SK-N-SH (cell line): ENCODE data around the gene WWC1. TPM values are rescaled to one million over a fixed set of nuclear protein-coding genes. Genes with fewer than 3 reads are reported as not detected.

Experiments used
- CTCF ChIA-PET: fragments of 300-600, 350-600 bp; formaldehyde crosslinking; extraction: SDS; loops from one replicate; lab custom pipeline; 2021; lab: Yijun Ruan, JAX
- POLR2A ChIA-PET: fragments of 350-600 bp; sonication (Branson Sonifier 250); formaldehyde crosslinking; extraction: SDS; loops from one replicate; lab custom pipeline; 2020; ENCODE audit warnings: antibody characterized with exemption, inconsistent platforms; lab: Yijun Ruan, JAX
- DNase-seq: peaks from one replicate; pipeline ENCODE4 v3.0.0; 2012
- H2AFZ ChIP-seq: fragments of 200-600 bp; sonication (generic); 2 replicates; pipeline ENCODE4 v1.8.1; 2016; ENCODE audit warnings: antibody characterized with exemption, mild to moderate bottlenecking, low read depth
- H3F3A ChIP-seq: fragments of 200-600 bp; sonication (generic); replicated peaks from 2 replicates; pipeline ENCODE3; 2016; ENCODE audit warnings: antibody characterized with exemption, mild to moderate bottlenecking; ENCODE audit not compliant: insufficient read depth
- H3K27ac ChIP-seq, 2 experiments: fragments of 200-500 bp in 1 of 2; fragments of 200-600 bp in 1 of 2; sonication (Bioruptor generic) in 1 of 2; sonication (generic), shearing (Covaris generic) in 1 of 2; 2 replicates each; pipeline versions ENCODE4 v1.5.1 to v1.6.1; 2014 to 2016; ENCODE audit warnings: low read depth in 2 of 2, inconsistent platforms in 1 of 2, low read length in 1 of 2, mild to moderate bottlenecking in 1 of 2, mixed read lengths in 1 of 2
- H3K27me3 ChIP-seq: fragments of 200-600 bp; sonication (generic), shearing (Covaris generic); 2 replicates; pipeline ENCODE4 v1.6.1; 2016; ENCODE audit warnings: mixed run types; ENCODE audit not compliant: insufficient read depth
- H3K36me3 ChIP-seq, 2 experiments: fragments of 200-500 bp in 1 of 2; fragments of 200-600 bp in 1 of 2; sonication (Bioruptor generic) in 1 of 2; sonication (generic) in 1 of 2; replicated peaks in 1 of 2; 2 replicates each; pipeline versions ENCODE3 to v1.5.1; 2014 to 2016; ENCODE audit warnings: low read length in 1 of 2, mild to moderate bottlenecking in 1 of 2; ENCODE audit not compliant: insufficient read depth in 2 of 2, control insufficient read depth in 1 of 2
- H3K4me1 ChIP-seq, 2 experiments: fragments of 200-500 bp in 1 of 2; fragments of 200-600 bp in 1 of 2; sonication (Bioruptor generic) in 1 of 2; sonication (generic), shearing (Covaris generic) in 1 of 2; 2 replicates each; pipeline versions ENCODE4 v1.5.1 to v1.6.1; 2014 to 2016; ENCODE audit warnings: low read depth in 1 of 2, low read length in 1 of 2, mixed run types in 1 of 2; ENCODE audit not compliant: insufficient read depth in 2 of 2, control insufficient read depth in 1 of 2
- H3K4me2 ChIP-seq: fragments of 200-600 bp; sonication (generic), shearing (Covaris generic); 2 replicates; pipeline ENCODE4 v1.6.1; 2017; ENCODE audit warnings: mixed run types
- H3K4me3 ChIP-seq, 2 experiments: fragments of 200-500 bp in 1 of 2; fragments of 200-600 bp in 1 of 2; sonication (Bioruptor generic) in 1 of 2; sonication (generic), shearing (Covaris generic) in 1 of 2; 2 replicates each; pipeline versions ENCODE4 v1.5.1 to v1.8.1; 2014 to 2016; ENCODE audit warnings: low read depth in 2 of 2, inconsistent platforms in 1 of 2, low read length in 1 of 2, mild to moderate bottlenecking in 1 of 2, mixed read lengths in 1 of 2, moderate library complexity in 1 of 2
- H3K79me2 ChIP-seq: fragments of 200-600 bp; sonication (generic); 2 replicates; pipeline ENCODE4 v1.8.1; 2017; ENCODE audit warnings: mild to moderate bottlenecking; ENCODE audit not compliant: insufficient read depth
- H3K9ac ChIP-seq: fragments of 200-600 bp; sonication (generic); 2 replicates; pipeline ENCODE4 v1.6.1; 2017; ENCODE audit warnings: mixed run types
- H3K9me2 ChIP-seq: fragments of 200-600 bp; sonication (generic); 2 replicates; pipeline ENCODE4 v1.6.1; 2017; ENCODE audit warnings: mixed run types
- H3K9me3 ChIP-seq: fragments of 200-600 bp; sonication (generic); 2 replicates; pipeline ENCODE4 v1.6.1; 2017; ENCODE audit warnings: mixed run types, mild to moderate bottlenecking, moderate library complexity
- H4K20me1 ChIP-seq: fragments of 200-600 bp; sonication (generic); 2 replicates; pipeline ENCODE4 v1.6.1; 2017; ENCODE audit warnings: mild to moderate bottlenecking, mixed run types; ENCODE audit not compliant: insufficient read depth
- CTCF ChIP-seq: fragments of 200-600 bp; sonication (generic); IDR thresholded peaks from 2 replicates; pipeline ENCODE4 v1.6.1; 2017; ENCODE audit warnings: antibody characterized with exemption, mild to moderate bottlenecking, moderate library complexity
- EP300 ChIP-seq, 2 experiments: IDR thresholded peaks; 2 replicates each; pipeline versions ENCODE4 v1.4.0 to v1.6.1; 2012; ENCODE audit warnings: borderline replicate concordance in 1 of 2, low read depth in 1 of 2, low read length in 1 of 2
- EZH2phosphoT487 ChIP-seq: fragments of 200-600 bp; sonication (generic); IDR thresholded peaks from 2 replicates; pipeline ENCODE4 v1.6.1; 2017; ENCODE audit warnings: low read depth, mixed run types, mild to moderate bottlenecking, antibody characterized with exemption, moderate library complexity, borderline replicate concordance
- FOSL2 ChIP-seq: IDR thresholded peaks from 2 replicates; pipeline ENCODE4 v1.4.0; 2012; ENCODE audit warnings: low read depth, mild to moderate bottlenecking, moderate library complexity, borderline replicate concordance
- FOXJ3 ChIP-seq: sonication (generic); formaldehyde crosslinking; IDR thresholded peaks from 2 replicates; pipeline ENCODE4 v1.5.1; 2020; ENCODE audit warnings: mild to moderate bottlenecking, missing genetic modification reagents
- GABPA ChIP-seq: IDR thresholded peaks from 2 replicates; pipeline ENCODE4 v1.4.0; 2012; ENCODE audit warnings: low read depth, mild to moderate bottlenecking
- JUND ChIP-seq: IDR thresholded peaks from 2 replicates; pipeline ENCODE4 v1.4.0; 2012
- MAX ChIP-seq: IDR thresholded peaks from 2 replicates; pipeline ENCODE4 v1.4.0; 2012; ENCODE audit warnings: low read depth
- MEF2A ChIP-seq: IDR thresholded peaks from 2 replicates; pipeline ENCODE4 v1.4.0; 2012; ENCODE audit warnings: low read depth, borderline replicate concordance
- PBX3 ChIP-seq: IDR thresholded peaks from 2 replicates; pipeline ENCODE4; 2012
- POLR2AphosphoS5 ChIP-seq: IDR thresholded peaks from 2 replicates; pipeline ENCODE4 v1.6.1; 2012; ENCODE audit warnings: low read depth, low read length
- RAD21 ChIP-seq: IDR thresholded peaks from 2 replicates; pipeline ENCODE4 v1.6.1; 2012; ENCODE audit warnings: mild to moderate bottlenecking, low read length
- REST ChIP-seq: IDR thresholded peaks from 2 replicates; pipeline ENCODE4 v1.6.1; 2012; ENCODE audit warnings: mild to moderate bottlenecking, low read depth, low read length, moderate library complexity
- TAF1 ChIP-seq: IDR thresholded peaks from 2 replicates; pipeline ENCODE4 v1.6.1; 2012; ENCODE audit warnings: low read depth, mild to moderate bottlenecking, low read length, moderate library complexity, borderline replicate concordance
- TCF12 ChIP-seq: IDR thresholded peaks from 2 replicates; pipeline ENCODE4 v1.4.0; 2012
- TEAD4 ChIP-seq: IDR thresholded peaks from 2 replicates; pipeline ENCODE4 v1.4.0; 2012; ENCODE audit warnings: mild to moderate bottlenecking, borderline replicate concordance; ENCODE audit not compliant: insufficient read depth
- USF2 ChIP-seq: fragments of 150-350 bp; IDR thresholded peaks from 2 replicates; pipeline ENCODE4 v1.6.1; 2017; ENCODE audit warnings: antibody characterized with exemption, low read length, low read depth, borderline replicate concordance
- ZBTB33 ChIP-seq: IDR thresholded peaks from 2 replicates; pipeline ENCODE4 v1.4.0; 2012; ENCODE audit warnings: low read depth, borderline replicate concordance
- WGBS: methylation state at CpG from one replicate; pipeline ENCODE4 v1.1.6; 2017; ENCODE audit warnings: low lambda C conversion rate; 5-methylcytosine and 5-hydroxymethylcytosine counted together
- polyA plus RNA-seq, 3 experiments: library from polyadenylated mRNA; depleted of rRNA; stranded (reverse); fragments of >200 nt; gene quantifications; 2 replicates each; pipeline ENCODE4 v1.2.3, GENCODE V29; 2012

WWC1 gene
- polyA plus RNA-seq, 1 of the 3 experiments (the other 2 are of a cell fraction), result 16.9 TPM

- TF ChIP-seq PBX3, result no peak
Measured at GRCh38 chr5:168357876-168358275, 66.4 kb downstream of the WWC1 start (continued).

- Histone ChIP-seq H3K4me3 (no peak overlapping the region), H4K20me1 (no peaks in the 10 kb centered on the region), H3K4me2 (no peak overlapping the region), H3K9ac (no peak overlapping the region), H3K9me2 (no peaks in the 10 kb centered on the region), H3K4me1 (peaks cover 0 to under 1% of the 10 kb centered on the region in 2 experiments; a peak in 1 of 4 replicates), H3K27ac (no peak overlapping the region), H3K36me3 (no peaks in the 10 kb centered on the region), H3K27me3 (no peaks in the 10 kb centered on the region), H3F3A (peaks cover 9% of the 10 kb centered on the region), H3K79me2 (peaks cover 43% of the 10 kb centered on the region; the same call in 1 of the 2 replicates), H2AFZ (no peak overlapping the region), H3K9me3 (no peaks in the 10 kb centered on the region)
- ChIA-PET CTCF (no interaction called here), POLR2A (no interaction called here)
- no peak for DNase-seq
- no peak for TF ChIP-seq POLR2AphosphoS5
- no peak for TF ChIP-seq PBX3
- no peak for TF ChIP-seq GABPA
- TF ChIP-seq USF2, result no peak
- TF ChIP-seq FOSL2, result no peak
- TF ChIP-seq TCF12, result no peak
- no peak for TF ChIP-seq EP300 (IDR thresholded peaks at IDR 0.05; ENCODE audit: borderline replicate concordance in 1 of 2, low read depth in 1 of 2, low read length in 1 of 2)
- no peak for TF ChIP-seq MAX
- TF ChIP-seq CTCF, result no peak
- TF ChIP-seq JUND, result no peak
- no peak for TF ChIP-seq FOXJ3 (CRISPR knock-in tag)
- TF ChIP-seq TEAD4, result no peak
- TF ChIP-seq REST, result no peak
- TF ChIP-seq EZH2phosphoT487, result no peak
- no peak for TF ChIP-seq RAD21
- TF ChIP-seq MEF2A, result no peak
- TF ChIP-seq TAF1, result no peak
- TF ChIP-seq ZBTB33, result no peak
- 92% methylated on average over 2 of the region's 2 CpGs for WGBS
Measured at GRCh38 chr5:168359820-168360460, 68.5 kb downstream of the WWC1 start.
